Measurements from ENCODE around the gene ADAP1.

GRCh38 chr7:923108-924041, 31.1 kb downstream of the ADAP1 start:
- TF ChIP-seq CTCF (IDR thresholded peaks at IDR 0.05) (no peak), POLR2A (IDR thresholded peaks at IDR 0.05) (peak in 1 of 3 donors; percentile 12)
